HG02885 (cell line): ENCODE results near the gene ZNF837.
"Not testable (repeated sequence)": the region's sequence is repeated elsewhere in the genome, so short reads cannot be mapped to it uniquely, and the experiment has no call there.

ENCODE experiments used
- ATAC-seq: cut with Tn5 transposase; IDR thresholded peaks from one replicate; pipeline ENCODE4 v1.9.1; 2021; ENCODE audit warnings: mild to moderate bottlenecking; ENCODE audit not compliant: unreplicated experiment, poor library complexity

The ZNF837 gene

GRCh38 chr19:58380662-58381459 lies at the start of gene ZNF837:
ZNF837 (minus strand) TSS chr19:58381030; CDS start chr19:58369332, 11,698 bp downstream.
- peak; percentile 79 for ATAC-seq

GRCh38 chr19:58429745-58430144 lies 48.9 kb upstream of the ZNF837 start:
- ATAC-seq: no peak

GRCh38 chr19:58428617-58429016 lies 47.8 kb upstream of the ZNF837 start:
- no peak for ATAC-seq

- ATAC-seq: no peak
Observed at GRCh38 chr19:58417071-58417470, 36.2 kb upstream of the ZNF837 start.

GRCh38 chr19:58416604-58417003 lies 35.8 kb upstream of the ZNF837 start:
- ATAC-seq: no peak

- ATAC-seq: peak; percentile 22
Observed at GRCh38 chr19:58409010-58409790, 28.4 kb upstream of the ZNF837 start.

- peak; percentile 92 for ATAC-seq
Observed at GRCh38 chr19:58408152-58409009, 27.6 kb upstream of the ZNF837 start, which contains the start of gene ZNF584. ZNF584 (plus strand) TSS chr19:58408649; CDS start chr19:58409148, 499 bp downstream.

GRCh38 chr19:58407658-58408151 lies 26.9 kb upstream of the ZNF837 start:
- no peak for ATAC-seq

GRCh38 chr19:58406818-58407657 lies 26.2 kb upstream of the ZNF837 start:
- ATAC-seq: no peak

- not testable (repeated sequence) for ATAC-seq
Observed at GRCh38 chr19:58403920-58404478, 23.2 kb upstream of the ZNF837 start.

GRCh38 chr19:58401840-58402421 lies 21.1 kb upstream of the ZNF837 start:
- no peak for ATAC-seq

GRCh38 chr19:58400916-58401839 lies 20.3 kb upstream of the ZNF837 start:
- ATAC-seq: peak; percentile 98

- ATAC-seq: no peak
Observed at GRCh38 chr19:58400316-58400915, 19.6 kb upstream of the ZNF837 start.

- ATAC-seq: no peak
Observed at GRCh38 chr19:58399903-58400302, 19.1 kb upstream of the ZNF837 start.

- ATAC-seq: no peak
Observed at GRCh38 chr19:58398545-58398944, 17.7 kb upstream of the ZNF837 start.

- no peak for ATAC-seq
Observed at GRCh38 chr19:58398087-58398486, 17.3 kb upstream of the ZNF837 start.

GRCh38 chr19:58397533-58398037 lies 16.8 kb upstream of the ZNF837 start:
- no peak for ATAC-seq
